Epithelial cell of proximal tubule (primary cell): ENCODE results near the gene OR5L2. TPM values are rescaled to one million over a fixed set of nuclear protein-coding genes. Genes with fewer than 3 reads are reported as not detected.
"Not testable (repeated sequence)": the region's sequence is repeated elsewhere in the genome, so short reads cannot be mapped to it uniquely, and the experiment has no call there.

Experiments used
- DNase-seq: peaks from one replicate; pipeline ENCODE4 v3.0.0-alpha.2; 2011; ENCODE audit warnings: low read depth
- H3K4me3 ChIP-seq: 2 replicates; pipeline ENCODE4 v1.5.1; 2011; ENCODE audit warnings: low read depth, mild to moderate bottlenecking, low read length
- CTCF ChIP-seq: conservative IDR thresholded peaks from 2 replicates; pipeline ENCODE4 v1.5.1; 2012; ENCODE audit warnings: low read depth, mild to moderate bottlenecking, low read length
- total RNA-seq: library from RNA; depleted of rRNA; stranded (reverse); fragments of >200 nt; gene quantifications from 2 replicates; pipeline ENCODE4 v1.2.3, GENCODE V29; 2015

OR5L2 gene
- total RNA-seq, 1 donor from 2014 or later = not detected

DNA sequence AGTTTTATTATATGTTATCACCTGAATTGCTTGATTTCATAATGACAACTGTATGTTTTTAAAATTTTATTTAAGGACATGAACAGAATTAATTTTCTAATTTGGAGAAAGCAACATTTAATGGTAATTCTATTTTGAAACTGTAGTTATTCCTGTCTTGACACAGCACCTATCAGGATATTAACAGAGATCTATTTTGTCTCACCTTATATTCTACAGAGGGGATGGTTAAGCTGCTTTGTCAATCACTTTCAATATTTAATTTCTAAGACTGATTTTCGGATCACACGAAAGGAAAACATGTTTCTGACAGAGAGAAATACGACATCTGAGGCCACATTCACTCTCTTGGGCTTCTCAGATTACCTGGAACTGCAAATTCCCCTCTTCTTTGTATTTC is 11.4 kb downstream of the OR5L2 start, which contains the start of gene OR5D16:
Gene OR5D16, plus strand, starts transcription at position 301 of the 400 bp plus-strand sequence. Its CDS starts 0 bp downstream, at position 301.
- DNase-seq = no peak
- no peak for TF ChIP-seq CTCF
- no peak within 1 kb of the TSS for H3K4me3 ChIP-seq

DNA sequence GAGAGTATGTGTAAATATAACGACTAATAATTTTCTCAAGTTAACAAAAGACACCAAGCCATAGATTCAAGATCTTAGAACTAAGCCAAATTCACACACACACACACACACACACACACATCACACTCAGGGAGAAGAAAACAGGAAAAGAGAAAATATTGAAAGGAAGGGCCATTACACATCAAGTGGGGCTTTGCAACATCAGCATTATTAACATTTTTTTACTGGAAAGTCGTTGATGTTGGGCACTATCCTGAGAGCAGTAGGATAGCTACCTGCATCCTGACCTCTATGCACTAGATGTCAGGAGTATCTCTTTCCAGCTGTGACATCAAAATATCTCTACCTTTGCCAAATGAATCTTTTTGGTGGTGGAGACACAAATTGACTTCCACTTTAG is 20.4 kb downstream of the OR5L2 start:
- H3K4me3 ChIP-seq = no peak overlapping the region
- no peak for DNase-seq
- TF ChIP-seq CTCF = no peak

DNA sequence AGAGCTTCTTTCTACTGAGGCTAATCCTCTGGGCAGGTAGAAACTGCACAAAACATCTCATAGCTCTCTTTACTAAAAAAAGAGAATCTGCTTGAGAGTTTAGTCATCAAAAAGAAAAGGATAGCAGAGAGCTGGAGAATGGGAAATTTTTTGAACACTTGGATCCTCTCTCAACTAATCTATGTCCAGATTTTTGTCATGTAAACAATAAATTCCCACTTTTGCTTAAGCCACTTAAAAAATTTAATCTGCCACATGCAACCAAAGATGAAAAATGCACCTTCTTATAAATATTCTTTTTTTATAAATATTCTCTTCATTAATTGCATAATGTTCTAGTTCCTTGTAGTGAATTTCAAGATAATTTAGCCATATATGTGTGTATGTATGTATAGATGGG is 22.0 kb downstream of the OR5L2 start:
- no peak for TF ChIP-seq CTCF
- no peak overlapping the region for H3K4me3 ChIP-seq
- DNase-seq = no peak

GRCh38 chr11:55852141-55852540 is 25.1 kb downstream of the OR5L2 start:
- DNase-seq = no peak
- TF ChIP-seq CTCF = no peak

GRCh38 chr11:55854704-55855103 is 27.7 kb downstream of the OR5L2 start:
- no peak overlapping the region for H3K4me3 ChIP-seq
- no peak for TF ChIP-seq CTCF
- DNase-seq = no peak

More at GRCh38 chr11:55852141-55852540, 25.1 kb downstream of the OR5L2 start:
- no peak overlapping the region for H3K4me3 ChIP-seq

- not testable (repeated sequence) for H3K4me3 ChIP-seq, DNase-seq
Measured at GRCh38 chr11:55867354-55867753, 40.3 kb downstream of the OR5L2 start.

GRCh38 chr11:55872731-55873130 is 45.7 kb downstream of the OR5L2 start:
- not testable (repeated sequence) for DNase-seq, H3K4me3 ChIP-seq

- DNase-seq = not testable (repeated sequence)
Measured at GRCh38 chr11:55873146-55873545, 46.1 kb downstream of the OR5L2 start.

More at GRCh38 chr11:55873146-55873545, 46.1 kb downstream of the OR5L2 start:
- H3K4me3 ChIP-seq = not testable (repeated sequence)

Other genes starting within 250 kb of the OR5L2 start
- not detected in 2 replicates for gene OR4C11, start 219.6 kb upstream of the OR5L2 start, total RNA-seq
- gene OR4P4, start 192.1 kb upstream of the OR5L2 start, total RNA-seq = not detected in 2 replicates
- not detected in 2 replicates for gene OR4S2, start 178.9 kb upstream of the OR5L2 start, total RNA-seq
- gene OR4C6, start 165.0 kb upstream of the OR5L2 start, total RNA-seq = not detected in 2 replicates
- not detected in 2 replicates for gene OR5D13, start 53.8 kb upstream of the OR5L2 start, total RNA-seq
- not detected in 2 replicates for gene OR5D14, start 31.7 kb upstream of the OR5L2 start, total RNA-seq
- gene OR5L1, start 15.9 kb upstream of the OR5L2 start, total RNA-seq = not detected in 2 replicates
- gene OR5D18, start 7.6 kb upstream of the OR5L2 start, total RNA-seq = not detected in 2 replicates
- gene OR5D16, start 11.5 kb downstream of the OR5L2 start, total RNA-seq = not detected in 2 replicates
- gene TRIM51, start 56.1 kb downstream of the OR5L2 start, total RNA-seq = not detected in 2 replicates
- gene OR5W2, start 87.4 kb downstream of the OR5L2 start, total RNA-seq = not detected in 2 replicates
- gene OR5I1, start 109.2 kb downstream of the OR5L2 start, total RNA-seq = not detected in 2 replicates
- gene OR10AG1, start 142.7 kb downstream of the OR5L2 start, total RNA-seq = not detected in 2 replicates
- not detected in 2 replicates for gene OR5F1, start 167.4 kb downstream of the OR5L2 start, total RNA-seq
- not detected in 2 replicates for gene OR5AS1, start 200.4 kb downstream of the OR5L2 start, total RNA-seq